Measurements from ENCODE around the gene SUSD1. TPM values are rescaled to one million over a fixed set of nuclear protein-coding genes. Genes with fewer than 3 reads are reported as not detected.

The SUSD1 gene
- total RNA-seq, 4 donors from 2014 or later, result 5.9 to 10.0 (median 7.4) TPM

- no peak for ATAC-seq
- no peaks in the 10 kb centered on the region for H3K27me3 ChIP-seq
- peaks cover 0 to 39% (median 16%) of the 10 kb centered on the region in 3 donors for H3K4me1 ChIP-seq
- no peak overlapping the region for H3K4me3 ChIP-seq
- no peaks in the 10 kb centered on the region for H3K36me3 ChIP-seq
- peak overlapping the region in 3 of 4 donors; percentile 77 to 80 (median 80) for H3K27ac ChIP-seq
- 51 to 57% methylated on average over 6 to 9 of the region's 9 CpGs for WGBS, 2 donors (ENCODE audit: low coverage in 1 of 2)
- no peaks in the 10 kb centered on the region for H3K9me3 ChIP-seq
- TF ChIP-seq EP300 (IDR thresholded peaks at IDR 0.05) (no peak), POLR2AphosphoS5 (IDR thresholded peaks at IDR 0.05) (peak; percentile 69)
Measured at GRCh38 chr9:112072721-112073638, 102.1 kb downstream of the SUSD1 start.

GRCh38 chr9:112069318-112070169, 105.6 kb downstream of the SUSD1 start:
- no peak overlapping the region for H3K4me3 ChIP-seq
- TF ChIP-seq EP300 (IDR thresholded peaks at IDR 0.05) (no peak), POLR2A (IDR thresholded peaks at IDR 0.05) (no peak), POLR2AphosphoS5 (IDR thresholded peaks at IDR 0.05) (no peak)
- TF ChIP-seq, protein P1, sequence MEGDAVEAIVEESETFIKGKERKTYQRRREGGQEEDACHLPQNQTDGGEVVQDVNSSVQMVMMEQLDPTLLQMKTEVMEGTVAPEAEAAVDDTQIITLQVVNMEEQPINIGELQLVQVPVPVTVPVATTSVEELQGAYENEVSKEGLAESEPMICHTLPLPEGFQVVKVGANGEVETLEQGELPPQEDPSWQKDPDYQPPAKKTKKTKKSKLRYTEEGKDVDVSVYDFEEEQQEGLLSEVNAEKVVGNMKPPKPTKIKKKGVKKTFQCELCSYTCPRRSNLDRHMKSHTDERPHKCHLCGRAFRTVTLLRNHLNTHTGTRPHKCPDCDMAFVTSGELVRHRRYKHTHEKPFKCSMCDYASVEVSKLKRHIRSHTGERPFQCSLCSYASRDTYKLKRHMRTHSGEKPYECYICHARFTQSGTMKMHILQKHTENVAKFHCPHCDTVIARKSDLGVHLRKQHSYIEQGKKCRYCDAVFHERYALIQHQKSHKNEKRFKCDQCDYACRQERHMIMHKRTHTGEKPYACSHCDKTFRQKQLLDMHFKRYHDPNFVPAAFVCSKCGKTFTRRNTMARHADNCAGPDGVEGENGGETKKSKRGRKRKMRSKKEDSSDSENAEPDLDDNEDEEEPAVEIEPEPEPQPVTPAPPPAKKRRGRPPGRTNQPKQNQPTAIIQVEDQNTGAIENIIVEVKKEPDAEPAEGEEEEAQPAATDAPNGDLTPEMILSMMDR (IDR thresholded peaks at IDR 0.05), result no peak
- H3K9me3 ChIP-seq, result no peaks in the 10 kb centered on the region
- H3K27ac ChIP-seq, result no peak overlapping the region
- H3K4me1 ChIP-seq, result peaks cover 0 to 21% (median 12%) of the 10 kb centered on the region in 3 donors
- H3K27me3 ChIP-seq, result no peaks in the 10 kb centered on the region
- WGBS, 2 donors (ENCODE audit: low coverage in 1 of 2), result 82 to 85% methylated on average over 10 to 11 of the region's 15 CpGs
- no peaks in the 10 kb centered on the region for H3K36me3 ChIP-seq
- no peak for ATAC-seq

DNA sequence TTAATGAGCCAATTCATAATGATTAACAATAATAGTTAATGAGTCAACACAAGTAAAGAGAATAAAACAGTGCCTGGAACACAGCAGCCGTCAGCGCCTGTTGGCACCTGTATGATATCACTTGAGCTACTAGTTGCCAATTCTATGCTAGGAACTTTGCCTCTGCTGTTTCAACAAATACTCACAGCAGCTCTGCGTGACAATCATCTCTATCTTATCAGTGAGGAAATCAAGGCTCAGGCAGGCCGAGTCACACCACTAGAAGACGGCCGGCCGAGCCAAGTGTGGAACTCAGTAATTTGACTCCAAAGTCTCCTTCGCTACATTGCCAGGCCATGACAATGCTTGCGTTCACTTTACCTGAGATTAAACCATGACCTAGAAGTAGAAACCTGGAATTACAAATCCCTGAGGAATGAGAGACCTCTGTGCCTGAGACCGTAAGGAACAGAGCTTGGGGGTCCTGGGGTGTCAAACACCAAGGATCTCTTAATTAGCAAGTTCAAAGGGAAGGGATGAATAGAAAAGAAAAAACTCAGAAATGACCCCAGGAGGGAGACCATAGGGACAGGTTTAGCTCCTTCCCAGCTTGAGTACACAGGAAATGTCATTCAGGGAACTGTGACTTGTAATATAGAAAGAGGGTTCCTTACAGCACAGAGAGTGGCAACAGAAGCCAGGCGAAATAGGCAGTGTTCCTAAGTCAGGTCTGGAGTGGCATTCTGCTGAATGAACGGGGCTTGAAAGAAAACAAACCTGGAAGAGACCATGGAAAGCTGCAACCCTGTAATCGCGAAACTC, 109.1 kb downstream of the SUSD1 start:
- Histone ChIP-seq H3K27me3 (no peaks in the 10 kb centered on the region), H3K4me3 (no peak overlapping the region), H3K27ac (peak overlapping the region in 1 of 4 donors; percentile 4), H3K9me3 (no peaks in the 10 kb centered on the region), H3K4me1 (peaks cover 0 to 8% (median 5%) of the 10 kb centered on the region in 3 donors), H3K36me3 (no peaks in the 10 kb centered on the region)
- WGBS, 2 donors (ENCODE audit: low coverage in 1 of 2), result 76 to 78% methylated on average over 12 of the region's 14 CpGs
- ATAC-seq, result peak; percentile 50
- TF ChIP-seq EP300 (IDR thresholded peaks at IDR 0.05), result no peak
- TF ChIP-seq, protein P1 (IDR thresholded peaks at IDR 0.05), result no peak
- TF ChIP-seq POLR2AphosphoS5 (IDR thresholded peaks at IDR 0.05), result no peak
- no peak for TF ChIP-seq POLR2A (IDR thresholded peaks at IDR 0.05)

GRCh38 chr9:112064871-112065270, 110.2 kb downstream of the SUSD1 start:
- 96 to 100% methylated on average over 4 to 5 of the region's 5 CpGs for WGBS, 2 donors (ENCODE audit: low coverage in 1 of 2)
- Histone ChIP-seq H3K9me3 (no peaks in the 10 kb centered on the region), H3K4me1 (peaks cover 0 to 18% (median 9%) of the 10 kb centered on the region in 3 donors), H3K4me3 (no peak overlapping the region), H3K27me3 (no peaks in the 10 kb centered on the region), H3K36me3 (no peaks in the 10 kb centered on the region), H3K27ac (no peak overlapping the region)
- no peak for ATAC-seq
- TF ChIP-seq EP300 (IDR thresholded peaks at IDR 0.05) (no peak), POLR2A (IDR thresholded peaks at IDR 0.05) (no peak), POLR2AphosphoS5 (IDR thresholded peaks at IDR 0.05) (no peak)
- TF ChIP-seq, protein P1 (IDR thresholded peaks at IDR 0.05), result no peak
